Measurements from ENCODE around the gene STX18. TPM values are rescaled to one million over a fixed set of nuclear protein-coding genes. Genes with fewer than 3 reads are reported as not detected.

STX18 gene
- total RNA-seq, 2 donors from 2014 or later = 18.5 to 39.8 TPM

- TF ChIP-seq CTCF (IDR thresholded peaks at IDR 0.05) = no peak
- Histone ChIP-seq H3K4me1 (ENCODE audit: control insufficient read depth in 1 of 2, low read depth in 2 of 2) (no peaks in the 10 kb centered on the region), H3K27ac (no peak overlapping the region), H3K36me3 (no peaks in the 10 kb centered on the region), H3K4me3 (no peak overlapping the region), H3K9me3 (no peaks in the 10 kb centered on the region), H3K27me3 (replicated peaks; ENCODE audit: insufficient read depth) (no peaks in the 10 kb centered on the region)
- ATAC-seq (ENCODE audit: insufficient number of reproducible peaks, low FRiP score, low read depth) (no peak), DNase-seq (ENCODE audit: low spot score) (no peak)
These were observed 54.9 kb downstream of the STX18 start for GRCh38 chr4:4486969-4487368.

- no peaks in the 10 kb centered on the region for H3K4me1 ChIP-seq (ENCODE audit: control insufficient read depth in 1 of 2, low read depth in 2 of 2)
- no peaks in the 10 kb centered on the region for H3K27me3 ChIP-seq (replicated peaks; ENCODE audit: insufficient read depth)
- TF ChIP-seq CTCF (IDR thresholded peaks at IDR 0.05) = no peak
- H3K4me3 ChIP-seq = no peak overlapping the region
- H3K9me3 ChIP-seq = no peaks in the 10 kb centered on the region
- H3K36me3 ChIP-seq = no peaks in the 10 kb centered on the region
- H3K27ac ChIP-seq = no peak overlapping the region
- ATAC-seq (ENCODE audit: insufficient number of reproducible peaks, low FRiP score, low read depth) = no peak
- DNase-seq (ENCODE audit: low spot score) = no peak
These were observed 56.0 kb downstream of the STX18 start for GRCh38 chr4:4485806-4486205.

GRCh38 chr4:4481399-4481994, 60.4 kb downstream of the STX18 start:
- DNase-seq (ENCODE audit: low spot score) (no peak), ATAC-seq (ENCODE audit: insufficient number of reproducible peaks, low FRiP score, low read depth) (no peak)
- no peaks in the 10 kb centered on the region for H3K9me3 ChIP-seq
- TF ChIP-seq CTCF (IDR thresholded peaks at IDR 0.05) = no peak
- H3K4me1 ChIP-seq (ENCODE audit: control insufficient read depth in 1 of 2, low read depth in 2 of 2) = peaks cover 3 to 7% of the 10 kb centered on the region in 2 donors
- no peaks in the 10 kb centered on the region for H3K36me3 ChIP-seq
- H3K27me3 ChIP-seq (replicated peaks; ENCODE audit: insufficient read depth) = no peaks in the 10 kb centered on the region
- no peak overlapping the region for H3K4me3 ChIP-seq
- no peak overlapping the region for H3K27ac ChIP-seq

- H3K27ac ChIP-seq = no peak overlapping the region
- no peaks in the 10 kb centered on the region for H3K36me3 ChIP-seq
- DNase-seq (ENCODE audit: low spot score) (no peak), ATAC-seq (ENCODE audit: insufficient number of reproducible peaks, low FRiP score, low read depth) (no peak)
- H3K4me1 ChIP-seq (ENCODE audit: control insufficient read depth in 1 of 2, low read depth in 2 of 2) = peaks cover 3 to 7% of the 10 kb centered on the region in 2 donors
- H3K4me3 ChIP-seq = no peak overlapping the region
- peak; percentile 26 for TF ChIP-seq CTCF (IDR thresholded peaks at IDR 0.05)
- H3K27me3 ChIP-seq (replicated peaks; ENCODE audit: insufficient read depth) = no peaks in the 10 kb centered on the region
- no peaks in the 10 kb centered on the region for H3K9me3 ChIP-seq
These were observed 61.0 kb downstream of the STX18 start for GRCh38 chr4:4480685-4481398.

- Histone ChIP-seq H3K27ac (no peak overlapping the region), H3K4me1 (ENCODE audit: control insufficient read depth in 1 of 2, low read depth in 2 of 2) (peaks cover 3 to 7% of the 10 kb centered on the region in 2 donors), H3K4me3 (no peak overlapping the region), H3K36me3 (no peaks in the 10 kb centered on the region), H3K9me3 (no peaks in the 10 kb centered on the region), H3K27me3 (replicated peaks; ENCODE audit: insufficient read depth) (no peaks in the 10 kb centered on the region)
- TF ChIP-seq CTCF (IDR thresholded peaks at IDR 0.05) = no peak
- ATAC-seq (ENCODE audit: insufficient number of reproducible peaks, low FRiP score, low read depth) (no peak), DNase-seq (ENCODE audit: low spot score) (no peak)
These were observed 61.6 kb downstream of the STX18 start for GRCh38 chr4:4480205-4480604.
